ENCODE data around the gene RNU5B-1.
A peak's percentile ranks its signal among the peaks of the same experiment; 100 is the strongest.

The RNU5B-1 gene

GRCh38 chr15:65304381-65305149 is at the start of gene RNU5B-1:
Gene RNU5B-1, plus strand, starts transcription at chr15:65304677.
- peak; percentile 91 for DNase-seq (ENCODE audit: low spot score)

- DNase-seq (ENCODE audit: low spot score): no peak
These were observed 49.7 kb upstream of the RNU5B-1 start for GRCh38 chr15:65254758-65255157.

- no peak for DNase-seq (ENCODE audit: low spot score)
These were observed 48.9 kb upstream of the RNU5B-1 start for GRCh38 chr15:65255486-65256140.

- peak; percentile 83 for DNase-seq (ENCODE audit: low spot score)
These were observed 45.9 kb upstream of the RNU5B-1 start for GRCh38 chr15:65258375-65259262.

- DNase-seq (ENCODE audit: low spot score): peak; percentile 77
These were observed 45.1 kb upstream of the RNU5B-1 start for GRCh38 chr15:65259367-65259797.

- DNase-seq (ENCODE audit: low spot score): no peak
These were observed 43.5 kb upstream of the RNU5B-1 start for GRCh38 chr15:65260968-65261367.

- DNase-seq (ENCODE audit: low spot score): no peak
These were observed 41.2 kb upstream of the RNU5B-1 start for GRCh38 chr15:65263313-65263712.

GRCh38 chr15:65264863-65265430 is 39.5 kb upstream of the RNU5B-1 start:
- DNase-seq (ENCODE audit: low spot score): no peak

GRCh38 chr15:65266469-65266868 is 38.0 kb upstream of the RNU5B-1 start:
- DNase-seq (ENCODE audit: low spot score): no peak

- DNase-seq (ENCODE audit: low spot score): no peak
These were observed 36.1 kb upstream of the RNU5B-1 start for GRCh38 chr15:65268411-65268810.

GRCh38 chr15:65270811-65271545 is 33.5 kb upstream of the RNU5B-1 start:
- peak; percentile 82 for DNase-seq (ENCODE audit: low spot score)

GRCh38 chr15:65275104-65275727 is 29.3 kb upstream of the RNU5B-1 start:
- no peak for DNase-seq (ENCODE audit: low spot score)

GRCh38 chr15:65275728-65276126 is 28.8 kb upstream of the RNU5B-1 start:
- no peak for DNase-seq (ENCODE audit: low spot score)

- no peak for DNase-seq (ENCODE audit: low spot score)
These were observed 27.5 kb upstream of the RNU5B-1 start for GRCh38 chr15:65277015-65277414.

GRCh38 chr15:65278480-65278879 is 26.0 kb upstream of the RNU5B-1 start:
- no peak for DNase-seq (ENCODE audit: low spot score)

- DNase-seq (ENCODE audit: low spot score): no peak
These were observed 19.0 kb upstream of the RNU5B-1 start for GRCh38 chr15:65285291-65286068.

GRCh38 chr15:65286069-65286703 is 18.3 kb upstream of the RNU5B-1 start:
- DNase-seq (ENCODE audit: low spot score): no peak

GRCh38 chr15:65286704-65287519 is 17.6 kb upstream of the RNU5B-1 start, which contains the start of gene PARP16:
Gene PARP16, minus strand, starts transcription at chr15:65286883. Its CDS starts 457 bp downstream, at chr15:65286426.
- DNase-seq (ENCODE audit: low spot score): peak; percentile 73

- no peak for DNase-seq (ENCODE audit: low spot score)
These were observed 17.0 kb upstream of the RNU5B-1 start for GRCh38 chr15:65287520-65287855.

All from AG08395 (cell line).